Measurements from ENCODE around the gene PI4KB.

Gene PI4KB

GRCh38 chr1:151313501-151313900 is 13.7 kb downstream of the PI4KB start:
- Histone ChIP-seq H3K36me3 (ENCODE audit: insufficient read depth, low read length) (peaks cover 43% of the 10 kb centered on the region; the same call in 1 of the 2 replicates), H3K27me3 (ENCODE audit: insufficient read depth, low read length, poor library complexity, severe bottlenecking) (no peaks in the 10 kb centered on the region), H3F3A (ENCODE audit: low read depth) (no peaks in the 10 kb centered on the region), H4K20me1 (ENCODE audit: insufficient read depth, low read length, poor library complexity, severe bottlenecking) (no peaks in the 10 kb centered on the region), H3K4me2 (ENCODE audit: low read depth, low read length, poor library complexity, severe bottlenecking) (no peak overlapping the region), H3K9ac (ENCODE audit: low read depth, low read length, poor library complexity, severe bottlenecking) (no peak overlapping the region), H3K4me1 (ENCODE audit: insufficient read depth, low read length, poor library complexity, severe bottlenecking) (no peaks in the 10 kb centered on the region), H3K4me3 (ENCODE audit: low read length, poor library complexity, severe bottlenecking) (no peak overlapping the region), H3K79me2 (ENCODE audit: insufficient read depth, low read length) (no peaks in the 10 kb centered on the region), H2AFZ (ENCODE audit: low read length) (no peak overlapping the region), H3K9me3 (ENCODE audit: insufficient read depth, low read depth, low read length) (no peaks in the 10 kb centered on the region), H3K9me2 (replicated peaks; ENCODE audit: low read depth, low read length) (no peaks in the 10 kb centered on the region)
- no peak for TF ChIP-seq CTCF (conservative IDR thresholded peaks at IDR 0.05; ENCODE audit: low read length)
- TF ChIP-seq EZH2phosphoT487 (IDR thresholded peaks at IDR 0.05; ENCODE audit: borderline replicate concordance): no peak

GRCh38 chr1:151312826-151313225 is 14.4 kb downstream of the PI4KB start:
- H3K36me3 ChIP-seq (ENCODE audit: insufficient read depth, low read length): peaks cover 50% of the 10 kb centered on the region; the same call in 1 of the 2 replicates
- no peak overlapping the region for H3K9ac ChIP-seq (ENCODE audit: low read depth, low read length, poor library complexity, severe bottlenecking)
- no peaks in the 10 kb centered on the region for H3K27me3 ChIP-seq (ENCODE audit: insufficient read depth, low read length, poor library complexity, severe bottlenecking)
- no peaks in the 10 kb centered on the region for H3K9me2 ChIP-seq (replicated peaks; ENCODE audit: low read depth, low read length)
- no peaks in the 10 kb centered on the region for H3K4me1 ChIP-seq (ENCODE audit: insufficient read depth, low read length, poor library complexity, severe bottlenecking)
- H3K79me2 ChIP-seq (ENCODE audit: insufficient read depth, low read length): no peaks in the 10 kb centered on the region
- H3F3A ChIP-seq (ENCODE audit: low read depth): no peaks in the 10 kb centered on the region
- H4K20me1 ChIP-seq (ENCODE audit: insufficient read depth, low read length, poor library complexity, severe bottlenecking): no peaks in the 10 kb centered on the region
- H3K9me3 ChIP-seq (ENCODE audit: insufficient read depth, low read depth, low read length): no peaks in the 10 kb centered on the region
- no peak overlapping the region for H3K4me3 ChIP-seq (ENCODE audit: low read length, poor library complexity, severe bottlenecking)
- TF ChIP-seq EZH2phosphoT487 (IDR thresholded peaks at IDR 0.05; ENCODE audit: borderline replicate concordance): no peak
- no peak for TF ChIP-seq CTCF (conservative IDR thresholded peaks at IDR 0.05; ENCODE audit: low read length)
- no peak overlapping the region for H2AFZ ChIP-seq (ENCODE audit: low read length)
- no peak overlapping the region for H3K4me2 ChIP-seq (ENCODE audit: low read depth, low read length, poor library complexity, severe bottlenecking)

- no peak overlapping the region for H3K4me3 ChIP-seq (ENCODE audit: low read length, poor library complexity, severe bottlenecking)
- H3K9me3 ChIP-seq (ENCODE audit: insufficient read depth, low read depth, low read length): no peaks in the 10 kb centered on the region
- H3K27me3 ChIP-seq (ENCODE audit: insufficient read depth, low read length, poor library complexity, severe bottlenecking): no peaks in the 10 kb centered on the region
- H3K36me3 ChIP-seq (ENCODE audit: insufficient read depth, low read length): peaks cover 54% of the 10 kb centered on the region; the same call in 1 of the 2 replicates
- no peaks in the 10 kb centered on the region for H3F3A ChIP-seq (ENCODE audit: low read depth)
- no peaks in the 10 kb centered on the region for H3K9me2 ChIP-seq (replicated peaks; ENCODE audit: low read depth, low read length)
- no peak overlapping the region for H3K9ac ChIP-seq (ENCODE audit: low read depth, low read length, poor library complexity, severe bottlenecking)
- no peak overlapping the region for H2AFZ ChIP-seq (ENCODE audit: low read length)
- H3K4me1 ChIP-seq (ENCODE audit: insufficient read depth, low read length, poor library complexity, severe bottlenecking): no peaks in the 10 kb centered on the region
- no peak overlapping the region for H3K4me2 ChIP-seq (ENCODE audit: low read depth, low read length, poor library complexity, severe bottlenecking)
- H4K20me1 ChIP-seq (ENCODE audit: insufficient read depth, low read length, poor library complexity, severe bottlenecking): no peaks in the 10 kb centered on the region
- TF ChIP-seq CTCF (conservative IDR thresholded peaks at IDR 0.05; ENCODE audit: low read length): no peak
- no peak for TF ChIP-seq EZH2phosphoT487 (IDR thresholded peaks at IDR 0.05; ENCODE audit: borderline replicate concordance)
- H3K79me2 ChIP-seq (ENCODE audit: insufficient read depth, low read length): no peaks in the 10 kb centered on the region
These were observed 14.8 kb downstream of the PI4KB start for GRCh38 chr1:151312411-151312810.

Measured in Loucy (cell line).